Measurements from ENCODE around the gene MBNL1. TPM values are rescaled to one million over a fixed set of nuclear protein-coding genes. Genes with fewer than 3 reads are reported as not detected.

MBNL1 gene
- total RNA-seq, 2 experiments from 2014 or later = 371 to 382 TPM

- CTCF ChIA-PET = interaction anchor here (0.9 to 1.6 kb wide), 3 partner anchors 9 to 24 kb away, joined by 3 to 8 read pairs (median 7); no protein-coding TSS in a partner anchor
These were observed 736 bp upstream of the MBNL1 start for GRCh38 chr3:152267831-152268554.

DNA sequence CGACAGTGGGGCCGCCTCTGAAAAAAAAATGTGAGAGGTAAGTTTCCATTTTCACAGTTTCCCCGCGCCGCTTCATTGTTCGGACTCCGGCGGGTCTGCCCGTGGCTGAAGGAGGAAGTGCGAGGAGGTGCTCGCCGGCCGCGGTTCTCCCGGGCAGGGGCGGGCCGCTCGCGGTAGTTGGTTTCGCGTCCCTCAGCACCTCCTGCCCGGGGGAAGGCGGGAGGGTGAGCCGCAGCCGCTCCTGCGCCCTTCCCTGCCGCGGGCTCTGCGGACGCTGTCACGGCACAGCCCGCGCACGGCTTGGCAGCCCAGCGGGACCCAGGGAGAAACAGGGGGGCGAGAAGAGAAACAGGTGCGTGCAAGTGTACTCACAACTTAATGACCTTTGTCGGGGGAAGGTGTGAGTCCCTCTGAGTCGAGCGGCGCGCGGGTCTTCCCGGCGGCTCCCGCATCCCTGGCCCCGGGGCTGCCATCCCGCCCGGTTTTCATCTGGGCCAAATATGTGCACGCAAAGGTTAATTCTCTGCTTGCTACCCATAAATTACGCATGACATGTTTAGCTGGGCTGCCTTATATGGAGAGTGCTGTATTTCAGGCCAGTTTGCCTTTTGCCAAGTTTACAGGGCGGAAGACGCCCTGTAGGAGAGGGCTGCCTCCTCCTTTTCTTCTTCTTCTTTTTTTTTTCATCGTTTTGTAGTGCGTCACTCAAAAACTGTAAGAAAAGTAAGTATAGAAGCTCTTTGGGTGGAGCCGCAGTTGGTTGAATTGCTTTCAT is 514 bp downstream of the MBNL1 start:
- POLR2A ChIA-PET = interaction anchor here (0.6 to 3.3 kb wide), 26 partner anchors 8 to 1068 kb away, joined by 3 to 56 read pairs (median 4); no protein-coding TSS in a partner anchor
- CTCF ChIA-PET = interaction anchor here (0.6 to 1.6 kb wide), 6 partner anchors 8 to 1067 kb away, joined by 3 to 8 read pairs (median 4); no protein-coding TSS in a partner anchor

More at GRCh38 chr3:152267831-152268554, 736 bp upstream of the MBNL1 start:
- POLR2A ChIA-PET = interaction anchor here (0.5 to 3.3 kb wide), 20 partner anchors 9 to 1062 kb away, joined by 3 to 56 read pairs (median 4); no protein-coding TSS in a partner anchor

DNA sequence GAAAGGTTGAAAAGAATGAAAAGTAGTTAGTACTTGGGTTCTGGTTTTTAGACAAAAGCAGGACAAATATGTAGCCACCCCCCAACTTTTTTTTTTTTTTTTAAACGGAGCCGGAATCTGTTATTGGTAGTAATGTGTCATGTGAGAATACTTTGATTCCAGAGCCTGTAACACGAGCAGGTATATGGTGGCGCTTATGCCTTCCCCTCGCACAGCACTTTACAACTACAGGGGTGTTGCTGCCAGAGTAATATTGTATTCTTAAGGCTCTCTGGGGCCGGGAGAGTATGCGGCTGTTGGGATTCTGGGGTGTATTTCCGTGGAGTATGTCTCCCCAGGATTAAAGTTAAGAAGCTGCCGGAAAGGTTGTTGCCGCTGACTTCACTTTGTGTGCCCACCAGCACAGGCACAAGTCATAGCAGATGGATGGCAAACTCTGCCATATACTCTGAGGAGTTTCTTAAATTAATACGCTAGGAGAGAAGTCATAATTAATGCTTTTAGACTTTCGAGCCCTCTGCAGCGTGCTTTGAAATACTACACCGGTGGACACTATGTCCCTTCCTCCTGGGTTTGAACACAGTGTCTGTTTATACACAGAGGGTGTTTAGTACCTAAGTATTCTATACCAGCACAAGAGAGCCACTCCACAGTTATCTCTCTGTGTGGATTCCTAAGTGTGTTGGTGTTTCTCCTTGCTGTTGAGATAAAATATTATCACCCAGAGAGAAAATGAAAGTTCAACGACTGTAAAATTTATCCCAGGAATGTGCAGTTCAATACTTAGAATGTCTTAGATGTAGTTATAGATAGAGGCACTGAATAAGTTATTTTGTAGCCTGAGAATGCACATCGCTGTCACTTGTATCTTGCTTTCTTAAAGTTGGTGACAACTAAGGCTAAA is 1.4 kb downstream of the MBNL1 start:
- POLR2A ChIA-PET = interaction anchor here (0.5 to 3.3 kb wide), 12 partner anchors 9 to 129 kb away, joined by 3 to 56 read pairs (median 8); no protein-coding TSS in a partner anchor
- CTCF ChIA-PET = interaction anchor here (0.7 to 1.5 kb wide), 3 partner anchors 11 to 1068 kb away, joined by 4 to 7 read pairs (median 5); no protein-coding TSS in a partner anchor

DNA sequence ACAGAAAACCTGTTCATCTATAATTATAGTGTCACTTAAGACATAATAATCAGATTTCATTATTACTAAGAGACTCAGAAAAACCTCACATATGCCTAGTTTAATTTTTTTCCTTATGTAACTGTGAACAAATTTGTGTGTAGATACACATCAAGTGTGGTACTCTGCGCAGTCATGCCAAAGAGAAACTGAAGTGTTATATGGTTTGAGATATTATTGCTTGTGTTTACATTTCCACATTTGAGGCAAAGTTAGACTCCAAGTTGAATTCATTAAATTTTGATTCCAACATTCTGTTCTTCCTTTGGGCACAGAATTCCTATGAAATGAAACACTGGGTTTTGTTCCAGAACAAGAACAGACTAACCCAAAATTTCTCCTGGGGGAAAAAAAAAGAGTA is 2.2 kb downstream of the MBNL1 start:
- POLR2A ChIA-PET = interaction anchor here (0.5 to 3.0 kb wide), 3 partner anchors 8 to 172 kb away, joined by 4 to 48 read pairs (median 5); no protein-coding TSS in a partner anchor
- CTCF ChIA-PET = interaction anchor here (0.6 to 1.0 kb wide), 2 partner anchors 27 to 31 kb away, joined by 3 to 4 read pairs; no protein-coding TSS in a partner anchor

DNA sequence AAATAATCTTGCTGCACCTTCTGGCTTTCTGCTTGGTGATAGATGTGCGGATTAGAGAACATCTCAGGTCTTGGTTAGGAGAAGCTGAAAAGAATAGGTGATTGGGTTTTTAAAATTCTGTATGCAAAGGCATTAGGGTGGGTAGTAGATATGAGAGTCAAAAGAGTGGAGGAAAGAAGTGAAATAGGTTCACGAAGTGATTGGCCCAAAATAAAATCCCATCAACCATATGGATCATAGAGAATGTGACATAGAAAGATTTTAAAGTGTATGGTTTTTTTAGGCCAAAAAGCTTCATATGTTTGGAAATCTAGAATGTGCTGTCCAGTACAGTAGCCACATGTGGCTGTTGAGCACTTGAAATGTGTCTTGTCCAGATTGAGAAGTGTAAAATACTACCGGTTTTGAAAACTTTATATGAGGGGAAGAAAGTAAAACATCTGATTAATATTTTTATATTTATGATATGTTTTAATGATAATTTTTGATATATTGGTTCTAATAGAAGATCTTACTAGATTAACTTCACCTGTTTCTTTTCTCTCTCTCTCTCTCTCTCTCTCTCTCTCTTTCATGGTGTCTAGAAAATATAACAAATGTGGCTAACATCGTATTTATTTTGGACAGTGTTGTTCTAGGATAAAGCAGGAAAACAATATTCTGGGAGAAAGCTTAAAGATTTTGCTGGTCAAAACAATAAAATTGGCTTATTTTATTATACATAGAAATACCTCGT is 2.9 kb downstream of the MBNL1 start:
- POLR2A ChIA-PET = interaction anchor here (0.5 to 2.1 kb wide), 5 partner anchors 10 to 171 kb away, joined by 3 to 8 read pairs (median 5); no protein-coding TSS in a partner anchor

GRCh38 chr3:152272771-152273242 is 4.1 kb downstream of the MBNL1 start:
- ChIA-PET CTCF (interaction anchor here (1.1 kb wide), 1 partner anchor 12 kb away, joined by 3 read pairs; no protein-coding TSS in a partner anchor), POLR2A (interaction anchor here (0.7 to 2.1 kb wide), 7 partner anchors 9 to 1072 kb away, joined by 3 to 8 read pairs (median 4); no protein-coding TSS in a partner anchor)

More for the DNA sequence above, 2.9 kb downstream of the MBNL1 start:
- CTCF ChIA-PET = interaction anchor here (1.0 kb wide), 1 partner anchor 30 kb away, joined by 3 read pairs; no protein-coding TSS in a partner anchor

DNA sequence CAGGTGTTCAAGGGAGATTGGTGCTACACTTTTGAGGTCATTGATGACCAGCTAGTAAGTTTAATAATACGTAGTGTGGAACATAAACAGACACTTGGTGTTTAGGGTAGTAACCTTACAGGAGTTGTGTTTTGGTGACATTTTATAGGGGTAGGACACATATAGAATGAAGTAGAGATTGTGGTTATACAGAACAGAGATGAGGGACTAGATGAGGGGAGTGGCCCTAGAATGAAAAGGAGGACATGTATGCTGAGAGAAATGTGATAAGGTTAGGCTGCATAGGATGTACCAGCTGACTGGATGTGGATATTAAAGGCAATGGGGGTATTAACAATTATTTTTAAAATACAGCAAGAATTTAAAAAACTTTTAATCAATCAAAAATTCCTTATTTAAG is 8.0 kb downstream of the MBNL1 start:
- POLR2A ChIA-PET = interaction anchor here (0.7 to 1.8 kb wide), 2 partner anchors 8 to 27 kb away, joined by 6 to 14 read pairs; partner anchors contain the start of gene MBNL1
- CTCF ChIA-PET = interaction anchor here (0.5 to 1.2 kb wide), 2 partner anchors 9 to 373 kb away, joined by 3 read pairs; no protein-coding TSS in a partner anchor

DNA sequence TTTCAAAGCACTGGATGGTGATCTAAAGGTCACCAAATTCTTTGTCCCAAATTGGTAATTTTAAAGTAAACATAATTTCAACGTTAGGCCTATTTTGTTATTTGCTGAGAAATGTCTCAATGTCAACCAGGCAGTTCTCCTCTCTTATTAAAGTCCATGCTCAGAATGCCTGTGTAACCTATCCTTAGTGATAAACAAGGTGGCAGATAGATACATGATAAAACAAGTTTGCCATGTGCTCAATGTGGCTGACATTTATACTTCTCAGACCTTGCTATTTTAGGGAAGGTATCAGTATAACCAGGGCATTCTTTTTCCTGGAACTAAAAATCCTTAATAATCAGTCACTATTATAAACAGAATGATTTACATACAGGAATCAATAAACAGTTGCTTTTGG is 8.5 kb downstream of the MBNL1 start:
- ChIA-PET CTCF (interaction anchor here (0.5 to 1.2 kb wide), 3 partner anchors 8 to 372 kb away, joined by 3 read pairs; partner anchors contain the start of gene MBNL1), POLR2A (interaction anchor here (1.8 kb wide), 1 partner anchor 8 kb away, joined by 6 read pairs; the partner anchor contains the start of gene MBNL1)

DNA sequence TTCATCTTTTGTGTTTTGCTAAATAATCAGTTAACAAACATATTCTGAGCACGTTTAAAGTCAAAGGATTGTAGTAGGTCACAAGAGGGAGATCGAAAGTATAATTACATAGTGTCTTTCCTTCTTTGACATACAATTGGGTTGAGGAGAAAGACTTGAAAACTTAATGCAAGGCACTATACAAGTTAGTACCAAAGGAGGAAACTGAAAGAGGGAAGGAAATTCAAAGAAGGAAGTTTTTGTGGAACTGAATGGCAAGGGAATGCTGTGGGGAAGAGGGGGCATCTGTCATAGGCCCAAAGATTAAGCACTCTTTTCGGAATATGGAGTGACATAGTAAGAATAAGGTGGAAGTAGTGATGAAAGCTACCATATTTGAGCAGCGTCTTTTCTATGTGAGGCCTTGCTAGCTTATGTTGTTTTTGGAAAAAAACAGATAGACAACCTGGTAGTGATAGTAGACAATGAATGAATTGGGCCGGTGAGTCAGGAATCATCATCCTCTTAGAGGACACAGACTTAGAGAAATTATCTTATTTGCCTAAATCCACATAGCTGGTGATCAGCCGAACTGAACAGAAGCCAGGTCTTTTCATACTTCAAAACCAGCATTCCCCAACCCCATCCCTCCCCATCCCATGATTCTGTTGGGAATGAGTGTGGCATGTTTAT is 10.2 kb downstream of the MBNL1 start:
- CTCF ChIA-PET = no interaction called here

DNA sequence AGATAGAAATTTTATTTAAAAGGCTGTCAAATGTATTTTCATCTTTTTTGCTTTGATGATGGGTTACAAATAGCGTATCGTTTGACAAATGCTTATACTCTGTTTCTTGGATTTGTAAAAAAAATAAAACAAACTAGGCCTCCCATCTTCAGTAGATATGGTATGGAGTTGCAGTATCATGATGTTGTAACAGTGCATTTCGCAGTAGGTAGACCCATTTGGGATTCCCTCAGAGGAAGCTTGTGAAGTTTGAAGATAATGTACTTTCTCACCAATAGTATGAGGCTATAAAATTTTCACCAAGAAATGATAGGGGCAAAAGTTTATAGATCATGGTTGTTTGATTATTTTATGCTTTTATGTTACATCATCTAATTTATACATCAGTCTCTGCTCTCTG is 10.8 kb downstream of the MBNL1 start:
- ChIA-PET POLR2A (interaction anchor here (0.7 to 2.4 kb wide), 5 partner anchors 9 to 36 kb away, joined by 3 to 12 read pairs (median 4); partner anchors contain the start of gene MBNL1), CTCF (no interaction called here)

More for the DNA sequence above, 10.2 kb downstream of the MBNL1 start:
- POLR2A ChIA-PET = interaction anchor here (0.6 to 1.0 kb wide), 5 partner anchors 9 to 35 kb away, joined by 3 to 4 read pairs (median 3); no protein-coding TSS in a partner anchor

- CTCF ChIA-PET = no interaction called here
- POLR2A ChIA-PET = interaction anchor here (2.4 kb wide), 1 partner anchor 11 kb away, joined by 12 read pairs; the partner anchor contains the start of gene MBNL1
These were observed 11.8 kb downstream of the MBNL1 start for GRCh38 chr3:152280539-152280938.

DNA sequence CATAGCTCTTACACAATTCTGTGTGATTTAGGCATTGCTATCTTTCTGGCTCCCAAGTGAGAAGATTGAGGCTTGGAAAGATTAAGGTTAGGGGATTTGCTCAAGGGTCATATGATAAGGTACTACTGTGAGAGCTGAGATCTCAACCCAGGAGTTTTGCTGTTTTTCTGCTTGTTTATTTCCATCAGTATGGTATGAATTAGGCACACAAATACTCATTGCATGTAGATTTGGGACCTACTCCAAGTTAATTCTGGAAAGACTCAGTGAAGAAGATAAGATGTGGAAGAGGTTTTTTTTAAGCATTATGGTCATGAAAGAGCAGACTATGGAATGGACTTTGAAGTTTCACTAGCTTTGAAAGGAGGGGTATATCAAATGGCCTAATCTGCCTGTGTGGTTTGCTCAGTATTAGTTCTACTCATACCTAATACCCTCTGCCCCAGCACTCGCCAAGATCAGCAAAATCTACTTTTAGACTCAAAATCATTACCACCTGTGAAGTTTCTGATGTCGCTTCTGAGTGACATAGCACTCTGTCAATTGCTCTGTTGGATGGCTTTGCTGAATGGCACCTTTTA is 12.5 kb downstream of the MBNL1 start:
- CTCF ChIA-PET = no interaction called here
- POLR2A ChIA-PET = interaction anchor here (1.3 to 2.4 kb wide), 2 partner anchors 9 to 12 kb away, joined by 3 to 12 read pairs; partner anchors contain the start of gene MBNL1

- POLR2A ChIA-PET = interaction anchor here (0.8 kb wide), 1 partner anchor 14 kb away, joined by 3 read pairs; the partner anchor contains the start of gene MBNL1
These were observed 14.1 kb downstream of the MBNL1 start for GRCh38 chr3:152282813-152283212.

GRCh38 chr3:152283492-152284381 is 15.0 kb downstream of the MBNL1 start:
- CTCF ChIA-PET = interaction anchor here (1.3 kb wide), 1 partner anchor 45 kb away, joined by 3 read pairs; no protein-coding TSS in a partner anchor
- POLR2A ChIA-PET = interaction anchor here (0.7 to 1.6 kb wide), 3 partner anchors 11 to 15 kb away, joined by 3 to 8 read pairs (median 3); partner anchors contain the start of gene MBNL1

More at GRCh38 chr3:152282813-152283212, 14.1 kb downstream of the MBNL1 start:
- CTCF ChIA-PET = no interaction called here

DNA sequence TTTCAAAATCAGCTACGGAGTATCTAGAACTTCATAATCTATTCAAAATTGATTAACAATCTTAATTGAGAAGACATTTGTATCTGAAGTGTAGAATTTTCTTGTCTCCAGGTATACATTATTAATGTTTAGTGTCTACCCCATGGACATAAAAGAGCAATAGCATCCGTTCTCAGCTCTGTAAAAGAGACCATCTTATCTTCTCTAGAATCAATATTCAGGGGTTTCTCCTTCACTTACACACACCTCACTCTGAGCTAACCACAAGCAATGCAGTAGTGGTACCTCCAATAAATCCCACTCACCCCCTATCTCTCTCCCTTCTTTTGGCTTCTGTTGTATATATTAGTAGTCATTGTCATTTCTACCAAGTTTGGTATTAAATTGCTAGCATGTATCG is 16.2 kb downstream of the MBNL1 start:
- CTCF ChIA-PET = interaction anchor here (0.6 to 1.3 kb wide), 5 partner anchors 8 to 44 kb away, joined by 3 to 4 read pairs (median 3); no protein-coding TSS in a partner anchor

More for the DNA sequence above, 16.2 kb downstream of the MBNL1 start:
- POLR2A ChIA-PET = interaction anchor here (0.6 to 1.6 kb wide), 3 partner anchors 12 to 980 kb away, joined by 3 to 8 read pairs (median 3); partner anchors contain the start of gene MBNL1
